ENCODE measurements around the gene ST8SIA2.

GRCh38 chr15:92415639-92416297 lies 22.1 kb downstream of the ST8SIA2 start:
- no peak for TF ChIP-seq CTCF (IDR thresholded peaks at IDR 0.05)
- TF ChIP-seq EZH2 (IDR thresholded peaks at IDR 0.05) = no peak

All from neural progenitor cell (in vitro differentiated cells).